ENCODE data around the gene DGCR6.
"Not testable (repeated sequence)": the region's sequence is repeated elsewhere in the genome, so short reads cannot be mapped to it uniquely, and the experiment has no call there.

The DGCR6 gene

GRCh38 chr22:18931905-18932652 is 26.0 kb downstream of the DGCR6 start:
- no peak for DNase-seq

- no peak for DNase-seq
Observed at GRCh38 chr22:18933914-18934313, 27.8 kb downstream of the DGCR6 start.

GRCh38 chr22:18934688-18935087 is 28.6 kb downstream of the DGCR6 start:
- DNase-seq: not testable (repeated sequence)

- DNase-seq: no peak
Observed at GRCh38 chr22:18935889-18936529, 29.9 kb downstream of the DGCR6 start, which contains the start of gene PRODH. PRODH (minus strand) TSS chr22:18936293; CDS start chr22:18936287, 6 bp downstream.

GRCh38 chr22:18938691-18939090 is 32.6 kb downstream of the DGCR6 start:
- DNase-seq: not testable (repeated sequence)

GRCh38 chr22:18947105-18947504 is 41.0 kb downstream of the DGCR6 start:
- not testable (repeated sequence) for DNase-seq

- DNase-seq: no peak
Observed at GRCh38 chr22:18947905-18948304, 41.8 kb downstream of the DGCR6 start.

- no peak for DNase-seq
Observed at GRCh38 chr22:18950141-18950540, 44.0 kb downstream of the DGCR6 start.

GRCh38 chr22:18952022-18952421 is 45.9 kb downstream of the DGCR6 start:
- no peak for DNase-seq

- not testable (repeated sequence) for DNase-seq
Observed at GRCh38 chr22:18953128-18953527, 47.0 kb downstream of the DGCR6 start.

- DNase-seq: peak; percentile 75
Observed at GRCh38 chr22:18954303-18954989, 48.3 kb downstream of the DGCR6 start.

- DNase-seq: no peak
Observed at GRCh38 chr22:18954990-18955571, 49.0 kb downstream of the DGCR6 start.

- DNase-seq: no peak
Observed at GRCh38 chr22:18955696-18956095, 49.6 kb downstream of the DGCR6 start.

- DNase-seq: not testable (repeated sequence)
Observed at GRCh38 chr22:18956121-18956895, 50.2 kb downstream of the DGCR6 start.

- not testable (repeated sequence) for DNase-seq
Observed at GRCh38 chr22:18956956-18957355, 50.8 kb downstream of the DGCR6 start.

- DNase-seq: not testable (repeated sequence)
Observed at GRCh38 chr22:18957621-18958320, 51.7 kb downstream of the DGCR6 start.

GRCh38 chr22:18958321-18958705 is 52.2 kb downstream of the DGCR6 start:
- DNase-seq: not testable (repeated sequence)

- DNase-seq: not testable (repeated sequence)
Observed at GRCh38 chr22:18958738-18959137, 52.6 kb downstream of the DGCR6 start.

GRCh38 chr22:18959266-18959665 is 53.1 kb downstream of the DGCR6 start:
- not testable (repeated sequence) for DNase-seq

- DNase-seq: not testable (repeated sequence)
Observed at GRCh38 chr22:18959741-18960140, 53.6 kb downstream of the DGCR6 start.

- not testable (repeated sequence) for DNase-seq
Observed at GRCh38 chr22:18960166-18960820, 54.2 kb downstream of the DGCR6 start.

All from suppressor macrophage treated with lipopolysaccharide for 4 hours (primary cell).